ENCODE measurements around the gene PSMD9. TPM values are rescaled to one million over a fixed set of nuclear protein-coding genes. Genes with fewer than 3 reads are reported as not detected.

PSMD9 gene
- total RNA-seq, 1 experiment from 2014 or later: 39.9 TPM

DNA sequence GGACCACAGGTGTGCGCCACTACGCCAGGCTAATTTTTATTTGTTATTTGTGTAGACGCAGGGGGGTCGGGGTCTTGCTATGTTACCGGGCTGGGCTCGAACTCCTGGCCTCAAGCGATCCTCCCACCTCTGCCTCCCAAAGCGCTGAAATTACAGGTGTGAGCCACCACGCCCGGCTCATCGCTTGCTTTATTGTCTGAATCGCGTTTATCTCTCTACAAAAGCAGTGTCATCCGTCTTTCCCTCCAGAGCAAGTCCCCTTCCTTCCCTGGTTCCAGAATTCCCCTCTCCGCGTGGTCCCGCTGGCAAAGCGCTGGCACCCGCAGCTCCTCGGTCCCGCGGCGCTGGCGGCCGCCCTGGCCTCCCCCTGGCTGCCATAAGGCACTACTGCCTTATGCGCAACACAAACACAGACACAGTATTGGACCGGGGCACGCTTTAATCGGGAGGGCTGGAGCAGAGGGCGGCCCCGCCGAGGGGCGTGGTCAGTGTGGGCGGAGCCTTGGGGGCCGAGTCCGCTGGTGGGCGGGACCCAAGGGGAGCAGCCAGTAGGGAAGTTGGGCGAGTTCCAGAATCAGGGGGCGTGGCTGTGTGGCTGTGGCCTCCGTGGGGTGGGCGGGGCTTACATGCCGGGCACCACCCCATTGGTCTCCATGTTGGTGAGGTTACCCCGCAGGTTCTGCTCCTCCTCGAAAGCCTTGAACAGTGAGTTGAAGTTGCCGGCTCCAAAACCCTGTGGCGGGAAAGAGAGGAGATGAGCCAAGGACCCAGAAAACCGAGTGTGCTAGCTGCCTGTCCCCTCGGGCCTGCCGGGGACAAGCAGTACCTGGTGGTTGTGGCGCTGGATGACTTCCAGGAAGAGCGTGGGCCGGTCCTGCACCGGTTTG is 49.2 kb upstream of the PSMD9 start:
- no CpG with 5 or more reads among the region's 53 CpGs for WGBS (ENCODE audit: extremely low coverage, insufficient read length, low lambda C conversion rate)
- peak overlapping the region; percentile 86; the same call in 1 of the 2 replicates for H3K14ac ChIP-seq (ENCODE audit: insufficient read depth, low read length)
- no peak overlapping the region for H4K91ac ChIP-seq (ENCODE audit: insufficient read length, low read depth, low read length)
- H3K18ac ChIP-seq (ENCODE audit: insufficient read length, low read depth, low read length): no peak overlapping the region
- H3K4ac ChIP-seq (ENCODE audit: low read depth, low read length): no peak overlapping the region
- no peak overlapping the region for H2BK12ac ChIP-seq (ENCODE audit: insufficient read length, low read depth, low read length)
- no peak overlapping the region for H2AFZ ChIP-seq (ENCODE audit: low read length)
- Mint-ChIP-seq H3K4me3 (peak overlapping the region; percentile 92 to 98), H3K27ac (peak overlapping the region; percentile 88 to 99 (median 99); a peak in 4 of 7 replicates), H3K4me1 (peaks cover 13 to 21% of the 10 kb centered on the region in 2 experiments), H3K9me3 (no peaks in the 10 kb centered on the region; a peak in 2 of 5 replicates), H3K27me3 (ENCODE audit: low read depth) (peaks cover 15% of the 10 kb centered on the region), H3K36me3 (ENCODE audit: insufficient read depth in 1 of 3, low read depth in 3 of 3) (no peaks in the 10 kb centered on the region)
- H3K56ac ChIP-seq (ENCODE audit: insufficient read length, low read depth, low read length): no peak overlapping the region
- peaks cover 3% of the 10 kb centered on the region for H4K20me1 ChIP-seq (ENCODE audit: control insufficient read depth, insufficient read depth, insufficient read length)
- H3K9me3 ChIP-seq (ENCODE audit: control insufficient read depth, low read depth, low read length): no peaks in the 10 kb centered on the region
- DNase-seq: peak; percentile 100
- no peak overlapping the region for H2AK5ac ChIP-seq (ENCODE audit: insufficient read length, low read length)
- no peaks in the 10 kb centered on the region for H3K4me1 ChIP-seq (ENCODE audit: insufficient read depth, low read length)
- peak overlapping the region; percentile 71 for H3K9ac ChIP-seq (ENCODE audit: extremely low read depth, insufficient read length, low read length)
- no peaks in the 10 kb centered on the region for H3K79me1 ChIP-seq (ENCODE audit: insufficient read depth, low read depth, low read length, poor library complexity, severe bottlenecking)
- no peaks in the 10 kb centered on the region for H3K27me3 ChIP-seq (ENCODE audit: insufficient read depth, low read length)
- H3K27ac ChIP-seq (ENCODE audit: insufficient read length, low read depth, low read length): no peak overlapping the region
- no peaks in the 10 kb centered on the region for H3K23me2 ChIP-seq (ENCODE audit: insufficient read length, low read depth, low read length, poor library complexity, severe bottlenecking)
- H3T11ph ChIP-seq (ENCODE audit: low read length): no peak overlapping the region
- H4K8ac ChIP-seq (replicated peaks; ENCODE audit: insufficient read length, low read depth, low read length): no peak overlapping the region
- H2BK5ac ChIP-seq (ENCODE audit: insufficient read length, low read length): no peak overlapping the region
- no peak overlapping the region for H4K5ac ChIP-seq (ENCODE audit: insufficient read length, low read depth, low read length)
- H2BK20ac ChIP-seq (ENCODE audit: low read depth, low read length, poor library complexity, severe bottlenecking): no peak overlapping the region
- TF ChIP-seq, protein P1, sequence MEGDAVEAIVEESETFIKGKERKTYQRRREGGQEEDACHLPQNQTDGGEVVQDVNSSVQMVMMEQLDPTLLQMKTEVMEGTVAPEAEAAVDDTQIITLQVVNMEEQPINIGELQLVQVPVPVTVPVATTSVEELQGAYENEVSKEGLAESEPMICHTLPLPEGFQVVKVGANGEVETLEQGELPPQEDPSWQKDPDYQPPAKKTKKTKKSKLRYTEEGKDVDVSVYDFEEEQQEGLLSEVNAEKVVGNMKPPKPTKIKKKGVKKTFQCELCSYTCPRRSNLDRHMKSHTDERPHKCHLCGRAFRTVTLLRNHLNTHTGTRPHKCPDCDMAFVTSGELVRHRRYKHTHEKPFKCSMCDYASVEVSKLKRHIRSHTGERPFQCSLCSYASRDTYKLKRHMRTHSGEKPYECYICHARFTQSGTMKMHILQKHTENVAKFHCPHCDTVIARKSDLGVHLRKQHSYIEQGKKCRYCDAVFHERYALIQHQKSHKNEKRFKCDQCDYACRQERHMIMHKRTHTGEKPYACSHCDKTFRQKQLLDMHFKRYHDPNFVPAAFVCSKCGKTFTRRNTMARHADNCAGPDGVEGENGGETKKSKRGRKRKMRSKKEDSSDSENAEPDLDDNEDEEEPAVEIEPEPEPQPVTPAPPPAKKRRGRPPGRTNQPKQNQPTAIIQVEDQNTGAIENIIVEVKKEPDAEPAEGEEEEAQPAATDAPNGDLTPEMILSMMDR (conservative IDR thresholded peaks at IDR 0.05): peak; percentile 61
- H3K4me2 ChIP-seq (ENCODE audit: insufficient read depth, insufficient read length, low read length): peak overlapping the region; percentile 71
- H3K79me2 ChIP-seq (ENCODE audit: insufficient read depth, low read length): no peaks in the 10 kb centered on the region
- H2BK120ac ChIP-seq (ENCODE audit: low read depth, low read length, poor library complexity, severe bottlenecking): no peak overlapping the region
- no peak overlapping the region for H3K23ac ChIP-seq (ENCODE audit: insufficient read length, low read depth, low read length)
- H2BK15ac ChIP-seq (ENCODE audit: low read depth, low read length): no peak overlapping the region

Data from H9 (cell line).